BE2C (cell line): ENCODE results near the gene STRN.

ENCODE experiments used
- DNase-seq: peaks from one replicate; pipeline ENCODE4 v3.0.0-alpha.2; 2020
- H3K27me3 ChIP-seq: fragments of 250-450 bp; sonication (Bioruptor Pico); 2 replicates; pipeline ENCODE4 v1.5.1; 2020; ENCODE audit warnings: mild to moderate bottlenecking
- H3K36me3 ChIP-seq: fragments of 250-450 bp; sonication (Bioruptor Pico); 2 replicates; pipeline ENCODE4 v1.5.1; 2020; ENCODE audit warnings: mild to moderate bottlenecking
- H3K4me1 ChIP-seq: fragments of 250-450 bp; sonication (Bioruptor Pico); 2 replicates; pipeline ENCODE4 v1.5.1; 2020
- H3K4me3 ChIP-seq: 2 replicates; pipeline ENCODE4 v1.5.1; 2011; ENCODE audit warnings: low read depth, low read length
- H3K9me3 ChIP-seq: fragments of 250-450 bp; sonication (Bioruptor Pico); 2 replicates; pipeline ENCODE4 v1.5.1; 2020
- CTCF ChIP-seq: IDR thresholded peaks from 2 replicates; pipeline ENCODE4 v1.5.1; 2012; ENCODE audit warnings: mild to moderate bottlenecking, low read depth, low read length

Gene STRN

GRCh38 chr2:36801088-36801487, 165.2 kb downstream of the STRN start:
- no peaks in the 10 kb centered on the region for H3K36me3 ChIP-seq
- no peak for TF ChIP-seq CTCF

GRCh38 chr2:36800381-36800780, 166.0 kb downstream of the STRN start:
- TF ChIP-seq CTCF: no peak

More at GRCh38 chr2:36801088-36801487, 165.2 kb downstream of the STRN start:
- no peaks in the 10 kb centered on the region for H3K4me1 ChIP-seq
- no peak overlapping the region for H3K4me3 ChIP-seq
- DNase-seq: no peak
- peaks cover 14% of the 10 kb centered on the region for H3K27me3 ChIP-seq
- no peaks in the 10 kb centered on the region for H3K9me3 ChIP-seq

GRCh38 chr2:36798724-36799123, 167.6 kb downstream of the STRN start:
- Histone ChIP-seq H3K27me3 (peaks cover 17% of the 10 kb centered on the region), H3K9me3 (no peaks in the 10 kb centered on the region), H3K4me1 (no peaks in the 10 kb centered on the region), H3K36me3 (no peaks in the 10 kb centered on the region), H3K4me3 (no peak overlapping the region)
- no peak for TF ChIP-seq CTCF
- no peak for DNase-seq

More at GRCh38 chr2:36800381-36800780, 166.0 kb downstream of the STRN start:
- Histone ChIP-seq H3K4me3 (no peak overlapping the region), H3K4me1 (no peaks in the 10 kb centered on the region), H3K36me3 (no peaks in the 10 kb centered on the region), H3K9me3 (no peaks in the 10 kb centered on the region), H3K27me3 (peaks cover 17% of the 10 kb centered on the region)
- no peak for DNase-seq

GRCh38 chr2:36797324-36798070, 168.8 kb downstream of the STRN start:
- Histone ChIP-seq H3K4me1 (no peaks in the 10 kb centered on the region), H3K4me3 (no peak overlapping the region), H3K27me3 (peaks cover 17% of the 10 kb centered on the region), H3K9me3 (no peaks in the 10 kb centered on the region), H3K36me3 (no peaks in the 10 kb centered on the region)
- TF ChIP-seq CTCF: no peak
- no peak for DNase-seq
